HG03064 (cell line): ENCODE results near the gene CKMT1A.

Experiments used
- ATAC-seq: cut with Tn5 transposase; IDR thresholded peaks from one replicate; pipeline ENCODE4 v1.9.1; 2021; ENCODE audit warnings: low read depth; ENCODE audit not compliant: unreplicated experiment

Gene CKMT1A

GRCh38 chr15:43746903-43747309, 53.2 kb downstream of the CKMT1A start:
- peak; percentile 18 for ATAC-seq

- ATAC-seq = no peak
These were observed 54.7 kb downstream of the CKMT1A start for GRCh38 chr15:43748376-43748775.
